BLaER1 (cell line): ENCODE results near the gene CCNY.
A peak's percentile ranks its signal among the peaks of the same experiment; 100 is the strongest.

Experiments
- H3K27ac ChIP-seq: shearing (Covaris generic); formaldehyde crosslinking; 2 replicates; pipeline ENCODE4 v1.8.1; 2022
- H3K27me3 ChIP-seq: shearing (Covaris generic); formaldehyde crosslinking; 2 replicates; pipeline ENCODE4 v1.8.1; 2022
- H3K36me3 ChIP-seq: shearing (Covaris generic); formaldehyde crosslinking; 2 replicates; pipeline ENCODE4 v1.8.1; 2022
- H3K4me1 ChIP-seq: shearing (Covaris generic); formaldehyde crosslinking; 2 replicates; pipeline ENCODE4 v1.8.1; 2022
- H3K4me2 ChIP-seq: shearing (Covaris generic); formaldehyde crosslinking; 2 replicates; pipeline ENCODE4 v1.8.1; 2022
- H3K4me3 ChIP-seq: shearing (Covaris generic); formaldehyde crosslinking; 2 replicates; pipeline ENCODE4 v1.8.1; 2022
- H3K9ac ChIP-seq: shearing (Covaris generic); formaldehyde crosslinking; 2 replicates; pipeline ENCODE4 v1.8.1; 2022
- H3K9me3 ChIP-seq: shearing (Covaris generic); formaldehyde crosslinking; 2 replicates; pipeline ENCODE4 v1.8.1; 2022
- H4K20me1 ChIP-seq: shearing (Covaris generic); formaldehyde crosslinking; 2 replicates; pipeline ENCODE4 v1.8.1; 2022
- Cebpa-rat ChIP-seq: shearing (Covaris generic); IDR thresholded peaks from 2 replicates; pipeline ENCODE4 v1.8.1; 2022

CCNY gene

GRCh38 chr10:35365994-35366393 is 29.7 kb downstream of the CCNY start:
- H3K9ac ChIP-seq = no peak overlapping the region

DNA sequence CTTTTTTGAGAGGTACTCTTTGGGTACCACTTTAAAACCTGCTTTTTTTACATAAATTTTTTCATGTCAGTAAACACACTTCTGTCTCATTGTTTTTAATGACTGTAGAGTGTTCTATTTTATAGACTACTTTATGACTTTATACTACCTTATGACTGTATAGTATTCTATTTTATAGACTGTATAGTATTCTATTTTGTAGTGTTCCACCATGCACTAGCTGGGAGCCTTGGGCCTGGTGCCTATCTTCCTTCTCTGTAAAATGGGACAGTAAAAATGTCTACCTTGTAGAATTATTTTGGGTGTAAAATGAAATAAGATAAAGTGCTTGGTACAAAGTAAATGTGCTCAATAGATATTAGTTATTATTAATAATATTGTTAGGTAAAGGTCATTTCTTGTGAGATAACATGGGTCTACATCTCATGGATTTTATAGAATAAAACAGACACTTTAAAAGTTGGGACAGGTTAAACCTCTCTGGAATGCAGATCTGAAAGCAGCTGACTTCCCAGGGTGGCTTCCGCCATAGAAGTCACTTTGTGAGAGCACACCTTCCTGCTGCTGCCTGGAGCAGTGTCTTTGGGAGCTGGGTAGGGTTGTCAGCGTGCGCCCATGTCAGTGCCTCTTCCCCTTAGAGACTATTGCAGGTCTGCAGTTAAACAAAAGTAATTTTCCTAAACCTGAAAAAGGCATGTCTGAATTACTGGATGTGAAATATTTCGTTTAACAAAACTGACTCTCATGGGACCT is 31.0 kb downstream of the CCNY start:
- peak overlapping the region; percentile 75; the same call in 1 of the 2 replicates for H3K4me2 ChIP-seq
- no peak overlapping the region for H3K27ac ChIP-seq
- H3K27me3 ChIP-seq = no peaks in the 10 kb centered on the region
- peaks cover 11% of the 10 kb centered on the region for H3K36me3 ChIP-seq
- H3K9ac ChIP-seq = no peak overlapping the region
- no peak for TF ChIP-seq Cebpa-rat
- H4K20me1 ChIP-seq = peaks cover 83% of the 10 kb centered on the region
- H3K4me1 ChIP-seq = peaks cover 59% of the 10 kb centered on the region
- H3K4me3 ChIP-seq = no peak overlapping the region
- H3K9me3 ChIP-seq = no peaks in the 10 kb centered on the region

More at GRCh38 chr10:35365994-35366393, 29.7 kb downstream of the CCNY start:
- no peak overlapping the region for H3K4me3 ChIP-seq
- no peak overlapping the region for H3K27ac ChIP-seq
- H3K4me1 ChIP-seq = peaks cover 46% of the 10 kb centered on the region
- no peak for TF ChIP-seq Cebpa-rat
- no peaks in the 10 kb centered on the region for H3K27me3 ChIP-seq
- no peaks in the 10 kb centered on the region for H3K9me3 ChIP-seq
- peaks cover 88% of the 10 kb centered on the region for H4K20me1 ChIP-seq
- no peak overlapping the region for H3K4me2 ChIP-seq
- H3K36me3 ChIP-seq = peaks cover 12% of the 10 kb centered on the region

GRCh38 chr10:35367982-35368381 is 31.7 kb downstream of the CCNY start:
- TF ChIP-seq Cebpa-rat = no peak
- Histone ChIP-seq H3K4me3 (no peak overlapping the region), H3K4me1 (peaks cover 66% of the 10 kb centered on the region), H3K4me2 (peak overlapping the region; percentile 75), H3K9ac (peak overlapping the region; percentile 49; the same call in 1 of the 2 replicates), H3K9me3 (no peaks in the 10 kb centered on the region), H4K20me1 (peaks cover 81% of the 10 kb centered on the region), H3K27ac (no peak overlapping the region; the same call in 1 of the 2 replicates), H3K36me3 (peaks cover 4% of the 10 kb centered on the region), H3K27me3 (no peaks in the 10 kb centered on the region)

DNA sequence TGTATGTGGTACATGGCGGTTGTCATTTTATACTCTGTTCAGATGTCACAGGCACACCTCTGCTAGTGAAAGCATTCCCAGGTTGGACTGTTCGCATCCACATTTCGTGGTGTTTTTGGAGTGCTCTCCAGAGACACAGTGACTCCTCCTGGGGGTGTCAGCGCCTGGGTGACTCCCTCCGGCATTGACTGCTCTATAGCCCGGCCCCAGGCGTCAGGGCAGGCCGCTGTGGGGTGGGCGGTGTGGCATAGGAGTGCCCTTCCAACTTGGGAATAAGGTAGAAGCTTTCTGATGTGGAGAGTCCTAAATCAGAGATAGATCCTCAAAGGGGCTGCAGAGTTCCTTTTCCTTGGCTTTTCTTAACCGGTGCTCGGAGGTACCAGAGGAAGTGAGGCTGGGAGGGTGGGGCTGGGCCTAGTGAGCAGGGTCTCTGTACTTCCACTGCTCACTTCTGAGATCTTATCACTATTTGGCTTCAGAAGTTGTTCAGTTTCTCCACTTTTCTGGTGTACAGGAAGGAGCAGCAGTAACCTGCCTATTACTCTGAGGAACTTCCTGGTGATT is 32.3 kb downstream of the CCNY start:
- Histone ChIP-seq H3K9ac (peak overlapping the region; percentile 49; the same call in 1 of the 2 replicates), H3K4me3 (peak overlapping the region; percentile 1; the same call in 1 of the 2 replicates), H3K27me3 (no peaks in the 10 kb centered on the region), H3K36me3 (no peaks in the 10 kb centered on the region), H4K20me1 (peaks cover 78% of the 10 kb centered on the region), H3K4me2 (peak overlapping the region; percentile 75), H3K9me3 (no peaks in the 10 kb centered on the region), H3K4me1 (peaks cover 72% of the 10 kb centered on the region), H3K27ac (peak overlapping the region; percentile 64)
- TF ChIP-seq Cebpa-rat = no peak

- TF ChIP-seq Cebpa-rat = no peak
- H3K4me2 ChIP-seq = peak overlapping the region; percentile 75
- peaks cover 77% of the 10 kb centered on the region for H3K4me1 ChIP-seq
- H3K9ac ChIP-seq = peak overlapping the region; percentile 49; the same call in 1 of the 2 replicates
- no peaks in the 10 kb centered on the region for H3K27me3 ChIP-seq
- H3K9me3 ChIP-seq = no peaks in the 10 kb centered on the region
- no peaks in the 10 kb centered on the region for H3K36me3 ChIP-seq
- H3K27ac ChIP-seq = peak overlapping the region; percentile 64
- no peak overlapping the region for H3K4me3 ChIP-seq
- H4K20me1 ChIP-seq = peaks cover 77% of the 10 kb centered on the region
Observed at GRCh38 chr10:35369049-35369611, 32.8 kb downstream of the CCNY start.

GRCh38 chr10:35371731-35372130 is 35.4 kb downstream of the CCNY start:
- Histone ChIP-seq H4K20me1 (peaks cover 69% of the 10 kb centered on the region), H3K27ac (peak overlapping the region; percentile 67), H3K4me3 (no peak overlapping the region), H3K36me3 (peaks cover 6% of the 10 kb centered on the region), H3K4me1 (peaks cover 95% of the 10 kb centered on the region), H3K9me3 (no peaks in the 10 kb centered on the region), H3K9ac (peak overlapping the region; percentile 41; the same call in 1 of the 2 replicates), H3K4me2 (peak overlapping the region; percentile 70), H3K27me3 (no peaks in the 10 kb centered on the region)
- TF ChIP-seq Cebpa-rat = no peak

GRCh38 chr10:35372329-35372728 is 36.0 kb downstream of the CCNY start:
- Histone ChIP-seq H3K9me3 (no peaks in the 10 kb centered on the region), H3K9ac (peak overlapping the region; percentile 41; the same call in 1 of the 2 replicates), H3K27ac (peak overlapping the region; percentile 67), H3K4me2 (peak overlapping the region; percentile 70), H4K20me1 (peaks cover 63% of the 10 kb centered on the region), H3K4me3 (no peak overlapping the region), H3K36me3 (peaks cover 6% of the 10 kb centered on the region), H3K27me3 (no peaks in the 10 kb centered on the region), H3K4me1 (peaks cover 99% of the 10 kb centered on the region)
- no peak for TF ChIP-seq Cebpa-rat

DNA sequence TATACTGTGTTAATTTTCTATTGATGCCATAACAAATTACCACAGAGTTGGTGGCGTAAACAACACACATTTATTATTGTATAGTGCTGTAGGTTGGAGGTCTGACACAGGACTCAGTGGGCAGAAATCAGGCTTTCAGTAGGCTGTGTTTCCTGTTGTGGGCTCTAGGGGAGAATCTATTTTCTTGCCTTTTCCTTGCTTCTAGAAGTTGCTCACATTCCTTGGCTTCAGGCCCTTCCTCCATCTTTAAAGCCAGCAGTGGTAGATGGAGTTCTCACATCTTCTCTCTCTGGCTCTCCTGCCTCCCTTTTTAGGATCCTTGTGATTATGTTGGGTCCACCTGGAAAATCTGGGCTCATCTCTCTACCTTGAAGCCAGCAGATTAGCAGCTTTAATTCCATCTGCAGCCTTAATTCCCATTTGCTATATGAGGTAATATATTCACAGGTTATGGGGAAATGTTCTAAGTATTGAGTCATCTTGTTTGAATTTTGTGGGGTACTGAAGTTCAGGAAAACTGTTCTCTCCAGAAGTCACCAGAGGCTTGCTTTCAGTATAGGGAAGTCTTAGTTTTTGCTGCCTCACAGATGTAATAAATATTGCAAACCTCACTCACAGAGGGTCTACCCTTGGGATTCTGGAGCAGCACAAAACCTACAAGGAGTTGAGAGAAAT is 38.9 kb downstream of the CCNY start:
- H3K27me3 ChIP-seq = no peaks in the 10 kb centered on the region
- no peaks in the 10 kb centered on the region for H3K9me3 ChIP-seq
- H4K20me1 ChIP-seq = peaks cover 57% of the 10 kb centered on the region
- peaks cover 6% of the 10 kb centered on the region for H3K36me3 ChIP-seq
- no peak overlapping the region for H3K27ac ChIP-seq
- no peak for TF ChIP-seq Cebpa-rat
- H3K4me3 ChIP-seq = no peak overlapping the region
- peaks cover 97% of the 10 kb centered on the region for H3K4me1 ChIP-seq
- peak overlapping the region; percentile 70 for H3K4me2 ChIP-seq
- H3K9ac ChIP-seq = no peak overlapping the region

- Histone ChIP-seq H3K27ac (no peak overlapping the region), H3K9ac (no peak overlapping the region), H3K36me3 (peaks cover 6% of the 10 kb centered on the region), H3K4me1 (peaks cover 97% of the 10 kb centered on the region), H4K20me1 (peaks cover 68% of the 10 kb centered on the region), H3K4me2 (0 out of 2 replicates have a peak overlapping the region, but pooled peaks have one; percentile 10), H3K4me3 (no peak overlapping the region), H3K9me3 (no peaks in the 10 kb centered on the region), H3K27me3 (no peaks in the 10 kb centered on the region)
- no peak for TF ChIP-seq Cebpa-rat
Observed at GRCh38 chr10:35377050-35377728, 40.9 kb downstream of the CCNY start.
